ENCODE measurements around the gene KCTD11. TPM values are rescaled to one million over a fixed set of nuclear protein-coding genes. Genes with fewer than 3 reads are reported as not detected.

Gene KCTD11
- total and polyA plus RNA-seq, 8 donors, result 3.4 to 7.2 (median 5.3) TPM

DNA sequence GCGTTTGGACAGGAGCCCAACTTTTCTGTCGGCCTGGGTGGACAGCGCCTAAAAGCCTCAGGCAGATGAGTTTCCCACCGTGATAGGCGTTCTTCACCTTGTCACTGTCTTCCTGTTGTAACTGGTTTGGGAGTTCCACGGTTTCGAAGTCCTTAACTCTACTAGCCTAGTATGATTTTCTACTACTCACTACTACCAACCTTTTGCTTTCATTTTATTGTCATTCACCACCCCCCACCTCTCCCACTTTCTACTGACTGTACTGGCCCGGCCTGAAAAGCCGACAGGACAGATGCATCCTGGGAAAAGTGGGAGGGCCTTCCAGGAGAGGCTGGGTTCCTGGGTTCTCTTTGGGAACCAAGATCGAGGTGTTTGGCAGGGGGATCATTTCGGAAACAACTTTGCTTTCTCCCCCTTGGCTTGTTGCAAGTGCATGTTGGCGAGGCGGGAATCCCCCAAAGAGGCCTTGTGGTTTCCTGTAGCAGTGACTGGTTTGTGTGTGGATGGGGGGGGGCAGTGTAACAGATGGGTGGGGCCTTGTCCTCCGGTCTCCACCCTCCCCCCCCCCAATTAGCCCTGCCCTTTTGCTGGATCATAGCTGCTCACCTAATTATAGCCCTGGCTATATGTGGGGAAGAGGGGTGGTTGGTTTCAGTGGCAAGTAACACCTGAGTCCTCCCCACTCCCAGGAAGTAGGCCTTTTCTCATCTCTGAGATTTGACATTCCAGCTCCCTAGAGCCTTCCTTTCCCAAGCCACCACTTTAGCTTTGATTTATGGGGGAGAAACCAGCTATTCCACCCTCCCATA lies 43.1 kb upstream of the KCTD11 start:
- H3K27ac ChIP-seq, result peak overlapping the region; percentile 95 to 97 (median 96)
- ATAC-seq (peak; percentile 37 to 54 (median 48)), DNase-seq (peak in 5 of 6 donors; percentile 74 to 85 (median 82)), FAIRE-seq (peak; percentile 32)
- WGBS, 2 donors, result 0 to 2% methylated on average over 13 to 14 of the region's 14 CpGs
- H3K4me3 ChIP-seq, result peak overlapping the region; percentile 79 to 96 (median 88)
- no peaks in the 10 kb centered on the region for H3K9me3 ChIP-seq
- peaks cover 17 to 26% (median 17%) of the 10 kb centered on the region in 3 donors for H3K4me1 ChIP-seq
- peaks cover 8 to 40% (median 30%) of the 10 kb centered on the region in 3 donors for H3K36me3 ChIP-seq
- H3K27me3 ChIP-seq, result no peaks in the 10 kb centered on the region
- intact Hi-C loops (cut with DNase I), result no loop called here
- TF ChIP-seq, protein P1, sequence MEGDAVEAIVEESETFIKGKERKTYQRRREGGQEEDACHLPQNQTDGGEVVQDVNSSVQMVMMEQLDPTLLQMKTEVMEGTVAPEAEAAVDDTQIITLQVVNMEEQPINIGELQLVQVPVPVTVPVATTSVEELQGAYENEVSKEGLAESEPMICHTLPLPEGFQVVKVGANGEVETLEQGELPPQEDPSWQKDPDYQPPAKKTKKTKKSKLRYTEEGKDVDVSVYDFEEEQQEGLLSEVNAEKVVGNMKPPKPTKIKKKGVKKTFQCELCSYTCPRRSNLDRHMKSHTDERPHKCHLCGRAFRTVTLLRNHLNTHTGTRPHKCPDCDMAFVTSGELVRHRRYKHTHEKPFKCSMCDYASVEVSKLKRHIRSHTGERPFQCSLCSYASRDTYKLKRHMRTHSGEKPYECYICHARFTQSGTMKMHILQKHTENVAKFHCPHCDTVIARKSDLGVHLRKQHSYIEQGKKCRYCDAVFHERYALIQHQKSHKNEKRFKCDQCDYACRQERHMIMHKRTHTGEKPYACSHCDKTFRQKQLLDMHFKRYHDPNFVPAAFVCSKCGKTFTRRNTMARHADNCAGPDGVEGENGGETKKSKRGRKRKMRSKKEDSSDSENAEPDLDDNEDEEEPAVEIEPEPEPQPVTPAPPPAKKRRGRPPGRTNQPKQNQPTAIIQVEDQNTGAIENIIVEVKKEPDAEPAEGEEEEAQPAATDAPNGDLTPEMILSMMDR (IDR thresholded peaks at IDR 0.05), result no peak

DNA sequence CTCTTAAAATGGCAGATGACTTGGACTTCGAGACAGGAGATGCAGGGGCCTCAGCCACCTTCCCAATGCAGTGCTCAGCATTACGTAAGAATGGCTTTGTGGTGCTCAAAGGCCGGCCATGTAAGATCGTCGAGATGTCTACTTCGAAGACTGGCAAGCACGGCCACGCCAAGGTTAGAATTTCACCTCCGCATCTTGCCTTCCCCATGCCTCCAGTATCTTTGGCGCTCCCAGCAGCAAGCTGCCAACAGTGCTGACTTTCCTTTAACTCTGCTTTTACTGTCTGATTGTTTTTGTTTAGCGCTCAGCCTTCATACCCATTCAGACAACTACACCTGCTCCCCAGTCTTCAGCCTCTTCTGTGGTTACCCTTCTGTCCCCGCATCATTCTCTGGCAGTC lies 42.3 kb upstream of the KCTD11 start:
- DNase-seq (peak in 2 of 6 donors; percentile 20 to 28), ATAC-seq (no peak), FAIRE-seq (no peak)
- Histone ChIP-seq H3K27me3 (no peaks in the 10 kb centered on the region), H3K4me1 (peaks cover 22 to 34% (median 24%) of the 10 kb centered on the region in 3 donors), H3K36me3 (peaks cover 8 to 42% (median 32%) of the 10 kb centered on the region in 3 donors), H3K27ac (no peak overlapping the region), H3K4me3 (peak overlapping the region in 2 of 4 donors; percentile 84 to 96), H3K9me3 (no peaks in the 10 kb centered on the region)
- 64 to 74% methylated on average over 12 of the region's 12 CpGs for WGBS, 2 donors
- intact Hi-C loops (cut with DNase I), result loop anchor here in 1 of 3 donors (10.0 kb wide), 1 partner anchor 45 kb away; the partner anchor contains the start of gene CLDN7
- TF ChIP-seq, protein P1 (IDR thresholded peaks at IDR 0.05), result no peak

DNA sequence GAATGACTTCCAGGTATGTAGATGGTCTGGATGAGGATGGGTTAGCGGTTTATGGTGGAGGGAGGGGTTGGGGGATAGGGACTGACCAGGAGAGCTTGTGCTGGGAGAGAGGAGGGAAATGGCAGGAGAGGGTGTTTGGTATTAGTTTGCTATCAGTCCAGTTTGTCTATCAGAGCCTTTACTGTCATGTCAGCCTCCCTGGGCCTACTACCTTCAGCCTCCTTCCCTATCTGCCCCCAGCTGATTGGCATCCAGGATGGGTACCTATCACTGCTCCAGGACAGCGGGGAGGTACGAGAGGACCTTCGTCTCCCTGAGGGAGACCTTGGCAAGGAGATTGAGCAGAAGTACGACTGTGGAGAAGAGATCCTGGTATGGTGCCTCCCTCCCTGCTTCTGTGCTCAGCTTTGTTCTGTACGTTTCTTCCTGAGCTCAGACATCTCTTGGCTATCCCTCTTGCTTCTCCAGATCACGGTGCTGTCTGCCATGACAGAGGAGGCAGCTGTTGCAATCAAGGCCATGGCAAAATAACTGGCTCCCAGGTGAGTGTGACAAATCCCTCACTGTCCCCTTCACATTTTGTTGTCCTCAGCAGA lies 40.8 kb upstream of the KCTD11 start:
- Histone ChIP-seq H3K9me3 (no peaks in the 10 kb centered on the region), H3K4me1 (peaks cover 22 to 40% (median 32%) of the 10 kb centered on the region in 3 donors), H3K27me3 (no peaks in the 10 kb centered on the region), H3K36me3 (peaks cover 8 to 42% (median 32%) of the 10 kb centered on the region in 3 donors), H3K27ac (no peak overlapping the region), H3K4me3 (no peak overlapping the region)
- intact Hi-C loops (cut with DNase I), result loop anchor here in 1 of 3 donors (10.0 kb wide), 1 partner anchor 46 kb away; the partner anchor contains the start of gene CLDN7
- ATAC-seq, result no peak
- DNase-seq, result peak in 1 of 6 donors; percentile 9
- TF ChIP-seq, protein P1 (IDR thresholded peaks at IDR 0.05), result no peak
- 63 to 77% methylated on average over 7 of the region's 7 CpGs for WGBS, 2 donors
- FAIRE-seq, result no peak

DNA sequence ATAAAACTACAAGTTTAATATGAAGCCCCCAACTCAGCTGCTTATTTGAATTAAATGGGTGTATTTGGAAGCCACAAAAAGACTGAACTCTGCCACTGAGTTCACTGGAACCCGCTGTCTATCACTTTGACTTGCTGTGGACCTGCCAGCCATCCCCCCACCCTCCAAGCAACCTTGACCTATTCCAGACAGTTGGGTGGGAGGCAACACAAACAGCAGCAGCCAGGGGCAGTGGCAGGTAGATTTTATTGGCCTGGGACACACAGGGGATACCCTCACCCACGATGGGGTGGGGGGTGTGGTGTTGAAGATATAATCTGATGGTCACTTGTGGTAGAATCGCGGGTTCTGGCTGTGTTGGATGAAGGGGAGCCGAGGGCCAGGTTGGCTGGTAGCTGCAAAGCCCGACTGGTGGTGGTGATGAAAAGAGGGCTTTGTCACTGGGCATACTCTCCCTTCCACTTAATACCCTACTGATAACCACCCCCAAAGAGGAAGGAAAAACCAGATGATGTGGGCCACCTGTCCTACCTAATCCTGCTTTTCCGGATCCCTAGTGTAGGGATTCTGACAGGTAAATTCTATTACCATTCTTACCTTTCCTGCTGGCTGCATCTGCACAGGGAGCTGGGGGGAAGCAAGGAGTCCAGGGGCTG lies 39.4 kb upstream of the KCTD11 start:
- H3K9me3 ChIP-seq, result no peaks in the 10 kb centered on the region
- no peak for FAIRE-seq
- no peaks in the 10 kb centered on the region for H3K27me3 ChIP-seq
- no peak for ATAC-seq
- intact Hi-C loops (cut with DNase I), result loop anchor here in 1 of 3 donors (10.0 kb wide), 1 partner anchor 48 kb away; the partner anchor contains the start of gene CLDN7
- DNase-seq, result peak in 2 of 6 donors; percentile 28 to 31
- H3K36me3 ChIP-seq, result peaks cover 8 to 44% (median 32%) of the 10 kb centered on the region in 3 donors
- peaks cover 22 to 40% (median 32%) of the 10 kb centered on the region in 3 donors for H3K4me1 ChIP-seq
- H3K27ac ChIP-seq, result no peak overlapping the region
- WGBS, 2 donors, result 61 to 67% methylated on average over 7 of the region's 7 CpGs
- no peak overlapping the region for H3K4me3 ChIP-seq
- TF ChIP-seq, protein P1 (IDR thresholded peaks at IDR 0.05), result no peak
